DOHH2 (cell line): Measurements from ENCODE around the gene PFDN5.
A peak's percentile ranks its signal among the peaks of the same experiment; 100 is the strongest.

ENCODE experiments used
- EZH2phosphoT487 ChIP-seq: fragments of 200-600 bp; sonication (generic); IDR thresholded peaks from 2 replicates; pipeline ENCODE4 v1.6.1; 2017; ENCODE audit warnings: borderline replicate concordance, mild to moderate bottlenecking, antibody characterized with exemption, low read length, moderate library complexity, mixed read lengths
- TF ChIP-seq, protein P1 (sequence below): fragments of 200-600 bp; sonication (generic); IDR thresholded peaks from one replicate; pipeline ENCODE4 v1.5.1; 2014; ENCODE audit warnings: antibody characterized with exemption, mild to moderate bottlenecking, low read depth, low read length; ENCODE audit not compliant: poor library complexity, severe bottlenecking

DNA sequence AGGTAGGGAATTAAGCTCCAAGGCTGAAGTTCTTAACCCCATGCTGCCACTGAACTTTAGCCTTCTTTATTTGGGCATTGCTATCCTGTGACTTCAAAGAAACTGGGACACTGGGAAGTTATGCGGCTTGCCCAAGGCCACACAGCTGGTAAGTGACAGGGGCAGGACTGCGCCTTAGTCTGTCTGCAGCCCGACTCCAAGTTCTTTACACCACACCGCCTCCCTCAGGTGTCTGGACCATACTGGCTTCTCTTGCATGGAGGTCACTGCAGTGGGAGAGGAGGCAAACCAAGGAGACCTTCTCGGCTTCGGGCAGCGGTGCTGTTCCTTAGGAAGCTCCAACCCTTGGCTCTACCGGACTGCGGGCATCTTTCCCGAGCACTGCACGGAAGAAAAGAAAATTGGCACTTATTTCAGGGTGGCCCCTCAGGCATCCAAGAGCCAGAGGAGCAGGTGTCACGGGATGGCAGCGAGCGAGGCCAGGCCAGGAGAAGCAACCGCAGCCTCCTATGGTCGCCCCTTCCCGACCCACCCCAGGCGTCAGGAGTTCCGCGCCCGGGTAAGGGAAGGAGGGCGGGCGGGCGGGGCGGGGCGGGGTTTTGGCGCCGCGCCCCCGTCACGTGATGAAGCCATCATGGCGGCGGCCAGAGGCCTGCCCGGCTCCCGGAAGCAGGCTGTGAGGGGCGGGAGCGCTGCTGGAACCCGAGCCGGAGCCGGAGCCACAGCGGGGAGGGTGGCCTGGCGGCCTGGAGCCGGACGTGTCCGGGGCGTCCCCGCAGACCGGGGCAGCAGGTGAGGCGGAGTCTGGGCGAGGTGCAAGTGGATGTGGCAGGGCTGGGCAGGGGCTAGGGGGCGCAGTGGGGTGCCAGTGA, 43.6 kb upstream of the PFDN5 start:
- TF ChIP-seq, protein P1, sequence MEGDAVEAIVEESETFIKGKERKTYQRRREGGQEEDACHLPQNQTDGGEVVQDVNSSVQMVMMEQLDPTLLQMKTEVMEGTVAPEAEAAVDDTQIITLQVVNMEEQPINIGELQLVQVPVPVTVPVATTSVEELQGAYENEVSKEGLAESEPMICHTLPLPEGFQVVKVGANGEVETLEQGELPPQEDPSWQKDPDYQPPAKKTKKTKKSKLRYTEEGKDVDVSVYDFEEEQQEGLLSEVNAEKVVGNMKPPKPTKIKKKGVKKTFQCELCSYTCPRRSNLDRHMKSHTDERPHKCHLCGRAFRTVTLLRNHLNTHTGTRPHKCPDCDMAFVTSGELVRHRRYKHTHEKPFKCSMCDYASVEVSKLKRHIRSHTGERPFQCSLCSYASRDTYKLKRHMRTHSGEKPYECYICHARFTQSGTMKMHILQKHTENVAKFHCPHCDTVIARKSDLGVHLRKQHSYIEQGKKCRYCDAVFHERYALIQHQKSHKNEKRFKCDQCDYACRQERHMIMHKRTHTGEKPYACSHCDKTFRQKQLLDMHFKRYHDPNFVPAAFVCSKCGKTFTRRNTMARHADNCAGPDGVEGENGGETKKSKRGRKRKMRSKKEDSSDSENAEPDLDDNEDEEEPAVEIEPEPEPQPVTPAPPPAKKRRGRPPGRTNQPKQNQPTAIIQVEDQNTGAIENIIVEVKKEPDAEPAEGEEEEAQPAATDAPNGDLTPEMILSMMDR = peak; percentile 62
- no peak for TF ChIP-seq EZH2phosphoT487
